HG03175 (cell line): ENCODE results near the gene GRIP2.

ENCODE experiments used
- ATAC-seq: cut with Tn5 transposase; IDR thresholded peaks from one replicate; pipeline ENCODE4 v1.9.1; 2021; ENCODE audit warnings: mild to moderate bottlenecking, moderate library complexity; ENCODE audit not compliant: unreplicated experiment

The GRIP2 gene

GRCh38 chr3:14440531-14441239, 99.5 kb downstream of the GRIP2 start:
- no peak for ATAC-seq

- ATAC-seq = no peak
Observed at GRCh38 chr3:14440168-14440518, 100.0 kb downstream of the GRIP2 start.

DNA sequence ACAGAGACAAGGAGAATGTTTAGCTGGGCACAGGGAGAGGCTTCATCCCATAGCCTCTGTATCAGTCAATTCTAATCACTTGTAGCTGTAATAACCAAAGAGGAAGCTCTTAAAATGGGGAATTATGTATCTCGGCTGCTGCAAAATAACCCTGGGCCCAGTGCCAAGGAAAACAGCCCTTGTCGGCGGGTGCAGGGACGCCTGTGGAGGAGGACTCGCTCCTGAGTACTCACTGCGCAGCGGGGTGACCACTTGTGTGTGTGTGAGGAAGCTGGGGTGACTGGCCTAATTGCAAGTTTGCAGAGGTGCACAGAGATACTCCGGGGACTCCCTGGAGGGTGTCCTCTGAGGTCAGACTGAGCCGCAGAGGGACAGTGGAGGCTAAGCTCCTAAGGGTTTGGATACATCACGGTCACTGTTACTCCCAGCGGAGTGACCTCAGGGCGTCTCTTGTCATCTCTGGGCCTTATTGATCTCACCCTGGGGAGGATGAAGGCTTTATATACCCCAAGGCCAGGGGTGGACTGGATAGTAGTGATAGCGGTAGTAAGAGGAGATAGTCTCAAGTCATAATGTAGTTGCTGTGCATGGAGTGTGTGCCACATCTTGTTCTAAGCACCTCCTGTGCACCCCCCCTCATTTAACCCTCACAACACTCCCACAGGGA, 100.5 kb downstream of the GRIP2 start:
- no peak for ATAC-seq
